Measurements from ENCODE around the gene PAQR7. TPM values are rescaled to one million over a fixed set of nuclear protein-coding genes. Genes with fewer than 3 reads are reported as not detected.

PAQR7 gene, protein sequence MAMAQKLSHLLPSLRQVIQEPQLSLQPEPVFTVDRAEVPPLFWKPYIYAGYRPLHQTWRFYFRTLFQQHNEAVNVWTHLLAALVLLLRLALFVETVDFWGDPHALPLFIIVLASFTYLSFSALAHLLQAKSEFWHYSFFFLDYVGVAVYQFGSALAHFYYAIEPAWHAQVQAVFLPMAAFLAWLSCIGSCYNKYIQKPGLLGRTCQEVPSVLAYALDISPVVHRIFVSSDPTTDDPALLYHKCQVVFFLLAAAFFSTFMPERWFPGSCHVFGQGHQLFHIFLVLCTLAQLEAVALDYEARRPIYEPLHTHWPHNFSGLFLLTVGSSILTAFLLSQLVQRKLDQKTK
- 1.8 TPM in 2 replicates for total RNA-seq

DNA sequence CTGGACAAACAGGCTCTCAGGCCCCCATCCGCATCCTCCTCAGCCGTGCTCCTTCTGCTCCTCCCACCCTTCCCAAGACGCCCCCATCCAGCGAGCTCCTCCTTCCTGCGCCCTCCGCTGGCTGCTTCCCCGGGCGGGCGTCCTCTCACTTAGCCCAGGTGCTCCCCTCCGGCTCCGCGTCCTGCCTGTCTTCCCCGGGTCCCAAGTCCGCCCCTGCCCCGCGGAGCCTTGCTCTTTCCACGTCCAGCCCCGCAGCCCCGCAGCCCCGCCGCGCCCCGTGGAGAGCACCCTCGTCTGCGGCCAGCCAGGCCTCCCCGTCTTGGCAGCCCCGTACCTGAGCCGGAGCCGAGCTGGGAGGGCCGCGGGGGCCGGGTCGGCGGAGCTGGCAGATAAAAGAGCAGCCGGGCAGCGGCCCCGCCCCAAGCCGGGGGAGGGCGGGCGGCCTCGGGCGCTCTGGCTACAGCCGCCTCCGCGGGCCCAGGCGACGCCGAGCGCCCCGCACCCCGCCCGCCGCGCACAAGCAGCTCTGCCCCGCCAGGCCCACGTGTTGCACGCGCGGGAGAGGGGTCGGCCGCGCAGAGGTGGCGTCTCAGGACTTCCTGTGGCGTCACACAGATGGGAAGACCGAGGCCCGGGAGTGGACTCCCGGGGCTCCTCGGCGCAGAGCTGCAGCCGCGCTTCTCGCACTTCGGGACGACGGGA lies at the start of gene PAQR7:
TSS of gene PAQR7 (minus strand) at position 555 of the 702 bp plus-strand sequence. CDS start 11,869 bp downstream, outside the sequence.
- intact Hi-C loops (cut with micrococcal nuclease) = loop anchor here (1.0 to 2.0 kb wide), 3 partner anchors 16 to 29 kb away; partner anchors contain the start of gene AUNIP

GRCh38 chr1:25924454-25924853 lies 48.9 kb upstream of the PAQR7 start:
- intact Hi-C loops (cut with micrococcal nuclease) = no loop called here

GRCh38 chr1:25922971-25923552 lies 47.6 kb upstream of the PAQR7 start:
- intact Hi-C loops (cut with micrococcal nuclease) = loop anchor here (1.0 to 2.0 kb wide), 2 partner anchors 17 to 48 kb away; partner anchors contain the start of gene STMN1

DNA sequence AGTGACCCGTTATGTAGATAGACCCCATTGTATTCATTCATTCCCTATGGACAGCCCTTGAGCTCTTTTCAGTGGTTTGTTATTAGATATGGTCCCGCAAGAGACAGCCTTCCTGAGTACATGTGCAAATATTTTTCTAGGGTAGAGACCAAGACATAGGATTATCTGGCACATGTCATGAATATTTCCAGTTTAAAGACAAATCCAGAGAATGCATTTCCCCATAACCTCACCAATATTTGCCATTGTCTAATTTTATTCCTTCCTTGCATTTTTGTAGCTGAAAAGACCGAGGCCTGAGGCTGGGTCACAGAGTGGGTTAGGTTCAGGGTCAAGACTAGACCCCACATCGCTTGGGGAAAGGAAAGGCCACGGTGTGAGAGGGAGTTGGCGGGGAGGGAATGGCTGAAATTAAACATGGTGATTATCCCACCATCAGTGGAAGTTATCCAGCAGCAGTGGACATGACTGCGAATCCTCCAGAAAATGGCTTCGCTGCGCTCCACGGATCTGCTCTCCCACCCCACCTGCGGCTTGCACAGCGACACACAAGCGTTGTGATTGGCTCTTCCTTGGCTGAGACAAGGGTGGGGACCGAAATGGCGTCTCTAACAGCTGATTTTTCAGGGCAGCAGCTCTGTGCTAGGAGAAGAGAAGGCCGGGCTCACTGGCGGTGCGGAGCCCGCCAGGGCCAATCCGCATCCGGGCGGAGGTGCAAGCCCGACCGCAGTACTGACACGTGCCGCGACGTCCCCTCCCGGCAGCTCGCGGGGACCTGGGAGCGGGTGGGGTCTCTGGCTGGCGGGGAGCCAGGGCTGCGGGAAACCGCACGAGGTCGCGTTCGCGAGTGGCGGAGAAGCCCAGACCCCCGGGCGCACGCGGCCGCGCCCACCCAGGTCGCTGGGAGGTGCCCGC lies 46.8 kb upstream of the PAQR7 start:
- intact Hi-C loops (cut with micrococcal nuclease) = loop anchor here (1.0 to 2.0 kb wide), 2 partner anchors 16 to 48 kb away; partner anchors contain the start of gene STMN1

GRCh38 chr1:25918615-25919014 lies 43.1 kb upstream of the PAQR7 start:
- intact Hi-C loops (cut with micrococcal nuclease) = no loop called here

GRCh38 chr1:25917996-25918395 lies 42.5 kb upstream of the PAQR7 start:
- intact Hi-C loops (cut with micrococcal nuclease) = no loop called here

DNA sequence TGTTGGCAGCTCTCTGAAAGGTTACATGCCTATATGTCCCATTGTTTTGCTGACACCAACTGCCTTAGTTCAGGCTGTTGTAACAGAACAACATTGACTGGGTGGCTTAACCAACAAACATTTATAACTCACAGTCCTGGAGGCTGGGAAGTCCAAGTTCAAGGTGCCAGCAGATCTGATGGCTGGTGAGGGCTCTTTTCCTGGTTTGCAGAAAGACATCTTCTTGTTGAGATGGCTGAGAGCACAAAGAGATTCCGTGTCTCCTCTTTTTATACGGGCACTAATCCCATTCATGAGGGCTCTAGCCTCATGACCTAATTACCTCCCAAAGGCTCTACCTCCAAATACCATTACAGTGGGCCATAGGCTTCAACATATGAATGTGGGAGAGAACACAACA lies 41.0 kb upstream of the PAQR7 start:
- intact Hi-C loops (cut with micrococcal nuclease) = no loop called here

DNA sequence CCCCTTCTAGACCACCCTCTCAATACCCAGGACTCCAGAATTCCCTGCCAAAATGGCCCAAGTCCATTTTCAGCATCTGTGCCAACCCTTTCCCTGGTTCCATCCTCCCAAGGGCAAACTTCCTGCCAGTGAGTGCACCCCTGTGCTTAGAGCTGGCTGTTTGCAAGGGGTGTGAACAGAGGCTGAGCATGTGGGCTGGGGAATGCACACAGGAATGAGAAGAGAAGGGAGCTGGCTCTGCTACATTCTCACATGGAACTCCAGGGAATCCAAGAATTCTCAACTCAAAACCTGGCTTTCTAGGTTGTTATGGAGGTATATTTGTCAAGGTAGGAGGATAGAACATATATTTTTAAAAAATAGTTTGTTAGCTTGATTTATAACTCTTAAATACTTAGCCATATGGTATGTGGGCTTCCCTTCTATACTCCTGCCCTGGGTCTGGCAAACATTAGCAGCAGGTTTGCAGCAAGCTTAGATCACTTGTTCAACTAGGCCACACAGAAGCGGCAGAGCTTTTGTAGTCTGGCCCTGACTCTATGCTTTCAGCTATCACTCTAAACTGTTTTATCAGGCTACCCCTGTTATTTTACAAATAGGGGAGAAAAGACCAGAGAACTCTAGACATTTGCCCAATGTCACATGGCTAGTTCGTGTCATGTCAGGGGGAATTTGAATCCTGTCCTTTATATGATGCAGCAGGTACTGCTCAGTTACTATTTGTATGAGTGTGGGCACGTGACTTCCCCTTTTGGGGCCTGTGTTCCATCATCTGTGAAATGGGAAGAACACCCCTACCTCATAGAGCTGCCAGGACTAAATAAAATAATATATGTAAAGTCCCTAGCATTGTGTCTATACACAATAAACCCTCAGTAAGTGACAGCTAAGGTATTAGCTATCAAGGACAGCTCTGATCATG lies 38.8 kb upstream of the PAQR7 start:
- intact Hi-C loops (cut with micrococcal nuclease) = no loop called here

DNA sequence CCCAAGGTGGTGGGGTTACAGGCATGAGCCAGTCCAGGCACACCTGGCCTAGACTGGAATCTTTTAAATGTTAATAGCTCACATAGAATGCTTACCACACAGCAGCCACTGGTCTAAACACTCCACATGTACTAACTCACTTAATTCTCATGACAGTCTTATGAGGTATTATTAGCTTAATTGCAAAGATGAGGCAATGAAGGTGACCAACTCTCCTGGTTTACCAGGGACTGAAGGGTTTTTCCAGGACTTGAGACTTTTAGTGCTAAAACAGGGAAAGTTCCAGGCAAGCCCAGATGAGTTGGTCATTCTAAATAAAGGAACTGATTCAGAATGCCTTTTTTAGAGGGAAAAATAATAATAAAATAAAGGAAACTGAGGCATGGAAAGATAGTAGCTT lies 37.7 kb upstream of the PAQR7 start:
- intact Hi-C loops (cut with micrococcal nuclease) = no loop called here

DNA sequence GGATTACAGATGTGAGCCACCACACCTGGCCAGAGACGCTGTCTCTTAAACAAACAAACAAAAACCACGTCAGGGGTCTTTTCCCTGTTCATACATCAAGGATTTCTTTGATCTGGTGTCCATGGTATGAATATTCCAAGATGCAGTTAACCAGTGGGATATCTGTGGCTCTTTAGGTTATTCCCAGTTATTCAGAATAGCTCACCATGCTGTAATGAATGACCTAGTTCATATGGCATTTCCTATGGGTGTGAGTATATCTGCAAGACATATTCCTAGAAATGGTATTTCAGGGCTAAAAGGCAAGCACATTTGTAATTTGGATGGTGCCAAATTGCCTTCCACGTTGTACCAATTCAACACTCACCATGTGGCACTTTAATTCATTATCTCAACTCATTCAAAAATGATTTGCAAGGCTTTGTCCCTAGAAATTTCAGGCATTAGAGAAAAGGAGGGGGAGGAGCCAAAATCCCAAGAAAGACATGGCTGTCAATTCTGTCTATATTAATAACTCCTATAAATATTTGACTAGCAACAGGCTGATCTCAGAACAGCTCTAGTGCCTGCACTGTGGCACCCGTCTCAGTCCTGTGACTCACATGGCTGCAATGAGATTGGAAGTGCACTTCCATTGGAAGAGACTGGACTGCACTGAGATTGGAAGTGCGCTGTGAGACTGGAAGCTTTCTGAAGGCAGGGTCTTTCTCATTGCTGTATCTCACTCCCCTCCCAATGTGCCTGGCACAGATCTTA lies 36.7 kb upstream of the PAQR7 start:
- intact Hi-C loops (cut with micrococcal nuclease) = no loop called here

- intact Hi-C loops (cut with micrococcal nuclease) = no loop called here
These were observed 35.7 kb upstream of the PAQR7 start for GRCh38 chr1:25911162-25911561.

- intact Hi-C loops (cut with micrococcal nuclease) = loop anchor here (5.0 to 10.0 kb wide), 5 partner anchors 203 to 1267 kb away; partner anchors contain the start of genes CEP85, GPN2, PDIK1L and SRRM1
These were observed 33.5 kb upstream of the PAQR7 start for GRCh38 chr1:25909040-25909439.

DNA sequence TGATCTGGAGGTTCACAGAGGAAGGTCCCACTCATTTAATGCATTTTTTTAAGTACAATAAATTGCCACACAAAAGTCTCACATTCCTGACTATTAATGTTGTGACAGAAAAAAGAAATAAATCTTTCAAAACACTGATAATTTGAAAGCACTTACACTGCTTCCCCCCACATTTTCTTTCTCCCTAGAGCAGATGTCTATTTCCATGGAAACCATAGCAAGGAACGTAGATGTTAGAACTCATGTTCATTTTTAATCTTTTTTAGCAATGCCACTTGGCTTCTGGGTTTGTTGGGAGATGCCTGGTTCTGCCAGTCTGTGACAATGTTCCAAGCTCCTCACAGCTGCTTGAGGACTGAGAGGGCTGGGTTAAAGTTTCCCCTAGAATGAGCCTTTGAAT lies 32.7 kb upstream of the PAQR7 start:
- intact Hi-C loops (cut with micrococcal nuclease) = loop anchor here (5.0 to 10.0 kb wide), 5 partner anchors 204 to 1266 kb away; partner anchors contain the start of genes CEP85, GPN2, PDIK1L and SRRM1

GRCh38 chr1:25907601-25908000 lies 32.1 kb upstream of the PAQR7 start:
- intact Hi-C loops (cut with micrococcal nuclease) = loop anchor here (5.0 to 10.0 kb wide), 5 partner anchors 205 to 1265 kb away; partner anchors contain the start of genes CEP85, GPN2, PDIK1L and SRRM1

DNA sequence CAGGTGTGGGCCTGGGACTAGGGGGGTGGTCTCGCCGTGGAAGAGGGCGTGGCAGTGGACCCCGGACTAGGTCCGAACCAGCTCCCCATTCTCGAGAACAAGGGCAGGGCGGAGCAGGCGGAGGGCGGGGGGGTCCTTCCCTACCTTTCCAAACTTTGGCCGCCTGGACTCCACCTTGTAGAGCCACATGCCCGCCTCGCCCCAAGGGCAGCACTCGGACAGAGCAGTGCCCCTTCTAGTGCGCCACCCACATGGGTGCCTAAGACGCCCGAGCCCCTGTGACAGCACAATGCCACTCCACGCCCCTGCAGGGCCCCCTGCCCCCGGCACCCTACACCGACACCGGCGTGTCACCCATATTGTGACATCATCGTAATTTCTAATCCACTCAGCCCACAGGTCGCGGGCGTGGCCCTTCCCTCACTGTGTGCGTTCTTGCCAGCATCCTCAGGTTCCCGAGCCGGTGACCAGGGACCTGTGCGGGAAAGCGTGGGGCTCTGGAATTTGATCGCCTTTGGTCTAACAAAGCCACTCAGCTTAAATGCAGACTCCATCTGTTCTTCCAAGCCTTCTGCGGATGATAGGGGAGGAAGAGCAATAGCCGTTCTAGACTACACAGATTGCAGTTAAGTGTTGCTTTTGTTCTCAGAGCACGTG lies 31.3 kb upstream of the PAQR7 start:
- intact Hi-C loops (cut with micrococcal nuclease) = loop anchor here (1.0 to 10.0 kb wide), 7 partner anchors 16 to 1264 kb away; partner anchors contain the start of genes CEP85, GPN2, PDIK1L and SRRM1

DNA sequence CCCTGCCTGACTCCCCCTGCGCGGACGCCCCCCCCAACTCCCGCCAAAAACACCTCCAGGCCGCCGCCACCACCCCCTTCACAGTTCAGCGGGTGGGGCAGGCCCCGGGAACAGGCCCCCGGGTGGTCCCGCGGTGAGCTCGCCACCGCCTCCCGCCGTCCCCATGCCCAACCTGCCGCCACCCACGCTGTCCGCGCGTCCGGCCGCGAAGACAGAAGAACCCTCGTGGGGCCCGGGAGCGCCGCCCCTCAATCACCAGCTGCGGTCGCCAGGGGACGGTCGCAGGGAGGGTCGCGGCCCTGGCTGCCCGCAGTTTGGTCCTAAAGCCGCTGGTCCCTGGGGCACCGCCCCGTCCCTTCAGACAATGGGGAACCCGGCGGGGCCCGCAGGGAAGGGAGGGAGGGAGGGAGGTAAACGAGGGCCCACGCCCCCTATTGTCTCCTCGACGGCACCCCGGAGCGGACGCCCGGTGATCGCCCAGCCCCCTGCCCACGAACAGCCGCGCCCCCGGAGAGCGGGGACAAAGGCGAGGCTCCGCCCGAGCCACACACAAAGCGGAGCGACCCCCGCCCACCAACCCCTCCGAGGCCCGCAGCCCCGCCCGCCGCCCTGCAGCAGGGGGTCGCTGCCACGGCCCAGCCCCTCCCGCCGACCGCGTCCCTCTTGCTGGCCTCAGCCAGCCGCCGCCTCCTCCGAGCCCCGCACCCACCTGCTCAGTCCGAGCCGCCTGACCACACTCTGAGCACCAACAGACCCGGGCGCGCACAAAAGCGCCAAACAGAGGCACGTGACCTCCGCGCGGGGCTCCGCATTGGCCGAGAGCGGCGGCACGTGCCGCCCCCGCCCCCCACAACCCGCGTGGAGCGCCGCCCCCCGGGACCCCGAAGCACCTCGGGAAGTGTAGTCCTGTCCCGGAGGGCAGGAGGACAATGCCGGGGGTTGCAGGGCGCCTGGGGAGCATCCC lies 30.5 kb upstream of the PAQR7 start, which contains the start of gene STMN1:
TSS of gene STMN1 (minus strand) at position 740 of the 964 bp plus-strand sequence. CDS start 1,743 bp downstream, outside the sequence.
- intact Hi-C loops (cut with micrococcal nuclease) = loop anchor here (1.0 to 10.0 kb wide), 16 partner anchors 11 to 1867 kb away; partner anchors contain the start of genes AUNIP, CEP85, DHDDS and GPN2
